HG02623 (cell line): Measurements from ENCODE around the gene FCER2.
"Not testable (repeated sequence)": the region's sequence is repeated elsewhere in the genome, so short reads cannot be mapped to it uniquely, and the experiment has no call there.

Experiments
- ATAC-seq: cut with Tn5 transposase; IDR thresholded peaks from one replicate; pipeline ENCODE4 v1.9.1; 2021; ENCODE audit warnings: moderate library complexity; ENCODE audit not compliant: unreplicated experiment

Gene FCER2

GRCh38 chr19:7701654-7702457 lies at the start of gene FCER2:
Gene FCER2 (minus strand): TSS chr19:7702131. CDS start chr19:7699760, 2,371 bp downstream.
- ATAC-seq = peak; percentile 50

DNA sequence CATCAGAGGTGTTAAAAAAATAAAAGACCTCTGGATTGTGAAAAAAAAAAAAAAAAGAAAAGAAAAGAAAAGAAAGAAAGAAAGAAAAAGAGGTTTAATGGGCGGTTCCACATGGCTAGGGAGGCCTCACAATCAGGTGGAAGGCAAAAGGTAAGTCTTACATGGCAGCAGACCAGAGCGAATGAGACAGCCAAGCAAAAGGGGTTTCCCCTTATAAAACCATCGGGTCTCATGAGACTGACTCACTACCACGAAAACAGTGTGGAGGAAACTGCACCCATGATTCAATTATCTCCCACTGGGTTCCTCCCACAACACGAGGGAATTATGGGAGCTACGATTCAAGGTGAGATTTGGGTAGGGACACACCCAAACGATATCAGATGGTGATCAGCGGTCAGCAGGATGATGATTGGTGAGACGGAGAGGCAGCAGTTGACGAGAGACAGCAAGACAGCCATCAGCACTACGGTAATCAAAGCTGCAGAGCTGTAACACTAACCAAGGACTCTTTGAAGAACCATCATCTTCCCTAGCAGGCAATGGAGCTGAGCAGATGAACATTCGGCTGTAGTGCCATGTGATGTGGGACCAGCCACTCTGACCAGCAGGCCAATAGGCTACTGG lies 49.3 kb upstream of the FCER2 start:
- ATAC-seq = no peak

DNA sequence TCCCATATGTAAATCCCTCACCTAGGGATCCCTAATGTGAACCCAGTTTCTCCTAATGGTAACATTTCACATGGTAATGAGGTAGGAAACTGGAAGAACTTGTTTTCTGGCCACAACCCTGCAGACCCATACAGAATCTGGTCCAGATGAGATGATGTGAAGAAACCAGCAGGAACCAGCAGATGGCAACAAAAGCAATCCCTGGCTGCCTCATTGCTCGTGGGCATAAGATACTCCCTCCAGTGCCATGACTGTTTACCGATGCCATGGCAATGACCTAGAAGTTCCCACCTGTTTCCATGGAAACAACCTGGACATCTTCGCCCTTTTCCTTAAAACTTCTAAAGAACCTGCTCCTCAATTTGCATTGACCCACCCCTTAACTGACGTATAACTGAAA lies 46.8 kb upstream of the FCER2 start:
- no peak for ATAC-seq

GRCh38 chr19:7748171-7748570 lies 46.2 kb upstream of the FCER2 start:
- ATAC-seq = no peak

GRCh38 chr19:7746903-7747884 lies 45.3 kb upstream of the FCER2 start, which contains the start of gene CD209:
Gene CD209 (minus strand): TSS chr19:7747534. CDS start chr19:7747511, 23 bp downstream.
- no peak for ATAC-seq

- ATAC-seq = not testable (repeated sequence)
These were observed 44.4 kb upstream of the FCER2 start for GRCh38 chr19:7746306-7746705.

- no peak for ATAC-seq
These were observed 43.1 kb upstream of the FCER2 start for GRCh38 chr19:7744871-7745650.

DNA sequence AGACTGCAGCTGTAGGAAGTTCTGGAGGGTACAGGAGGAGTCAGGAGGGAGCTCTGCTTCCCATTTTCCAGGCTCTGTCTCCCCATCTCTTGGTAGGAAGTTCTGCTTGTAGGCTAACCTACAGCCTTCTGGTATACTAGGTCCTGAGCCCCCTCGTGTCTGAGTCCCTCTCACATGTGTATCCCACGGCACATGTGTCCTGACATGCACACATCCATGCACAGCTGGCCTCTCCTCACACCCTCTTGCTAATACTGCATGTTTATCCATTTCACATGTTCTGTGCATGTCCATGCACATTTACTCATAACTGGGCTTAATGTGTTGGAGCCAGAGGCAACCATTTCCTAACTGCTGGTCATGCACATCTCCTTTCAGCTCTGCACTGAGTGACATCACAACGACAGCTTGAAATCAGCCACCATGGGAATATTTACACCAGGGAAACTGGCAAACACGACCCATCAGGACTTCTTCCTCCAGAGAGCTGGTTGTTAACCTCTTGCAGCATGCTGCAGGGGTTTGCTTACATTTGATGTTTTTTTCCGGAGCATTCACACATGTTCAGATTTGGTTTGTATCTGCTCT lies 42.4 kb upstream of the FCER2 start:
- ATAC-seq = no peak

GRCh38 chr19:7743425-7743841 lies 41.5 kb upstream of the FCER2 start:
- no peak for ATAC-seq

DNA sequence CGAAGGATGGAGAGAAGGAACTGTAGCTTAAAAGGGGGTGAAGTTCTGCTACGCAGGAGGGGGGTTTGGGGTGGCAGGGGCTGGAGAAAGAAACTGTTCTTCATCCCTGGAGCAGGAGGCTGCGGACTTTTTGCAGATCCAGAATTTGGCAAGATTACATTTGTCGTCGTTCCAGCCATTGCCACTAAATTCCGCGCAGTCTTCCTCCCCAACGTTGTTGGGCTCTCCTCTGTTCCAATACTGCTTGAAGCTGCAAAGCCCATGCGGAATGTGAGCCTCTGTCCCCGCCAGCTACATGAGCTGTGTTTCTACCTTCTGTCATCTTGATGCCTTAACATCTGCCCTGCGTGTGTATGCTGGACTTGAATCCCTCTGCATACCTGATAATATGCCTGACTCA lies 41.1 kb upstream of the FCER2 start:
- no peak for ATAC-seq

DNA sequence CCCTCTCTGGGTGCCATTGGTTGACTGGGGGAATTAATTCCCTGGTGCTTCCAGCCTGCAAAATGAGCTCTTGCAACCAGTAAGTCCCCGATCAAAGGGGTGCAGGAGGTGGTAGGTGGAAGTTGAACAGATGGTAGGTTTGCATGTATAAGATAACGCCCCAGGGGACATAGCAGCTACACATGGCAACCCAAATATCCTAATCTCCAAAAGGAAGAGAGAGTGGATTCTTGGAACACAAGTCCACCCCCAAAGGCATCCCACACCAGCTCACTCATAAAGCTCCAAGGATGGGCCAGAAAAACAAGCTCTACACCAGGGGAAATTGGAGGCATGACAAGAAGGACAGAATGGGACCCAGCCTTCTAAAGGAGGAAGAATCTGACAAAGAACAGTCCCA lies 40.6 kb upstream of the FCER2 start:
- no peak for ATAC-seq

GRCh38 chr19:7740682-7741054 lies 38.7 kb upstream of the FCER2 start:
- ATAC-seq = no peak

- no peak for ATAC-seq
These were observed 38.1 kb upstream of the FCER2 start for GRCh38 chr19:7739801-7740681.

DNA sequence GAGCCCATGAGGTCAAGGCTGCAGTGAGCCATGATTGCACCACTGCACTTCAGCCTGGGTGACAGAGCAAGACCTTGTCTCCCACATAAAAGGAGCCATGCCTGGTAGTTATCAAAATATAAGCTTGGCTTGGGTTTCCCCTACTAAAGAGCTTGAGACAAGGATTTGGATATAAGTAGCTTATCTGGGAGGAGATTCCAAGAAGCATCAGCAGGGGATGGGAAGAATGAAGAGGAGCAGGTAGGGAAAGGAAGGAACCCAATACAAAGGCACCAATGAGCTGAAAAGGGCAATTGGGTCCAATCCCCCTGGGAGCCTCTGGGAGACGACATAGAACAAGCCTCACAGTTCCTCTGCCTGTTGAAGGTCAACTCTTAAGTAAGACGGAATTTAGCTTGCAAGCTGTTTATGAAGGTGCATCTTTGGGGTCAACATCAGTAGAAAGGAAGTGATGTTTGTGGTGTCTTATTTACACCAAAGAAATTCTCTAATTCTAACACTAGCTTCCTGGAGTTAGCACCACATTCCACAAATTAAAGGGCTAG lies 37.4 kb upstream of the FCER2 start:
- no peak for ATAC-seq

DNA sequence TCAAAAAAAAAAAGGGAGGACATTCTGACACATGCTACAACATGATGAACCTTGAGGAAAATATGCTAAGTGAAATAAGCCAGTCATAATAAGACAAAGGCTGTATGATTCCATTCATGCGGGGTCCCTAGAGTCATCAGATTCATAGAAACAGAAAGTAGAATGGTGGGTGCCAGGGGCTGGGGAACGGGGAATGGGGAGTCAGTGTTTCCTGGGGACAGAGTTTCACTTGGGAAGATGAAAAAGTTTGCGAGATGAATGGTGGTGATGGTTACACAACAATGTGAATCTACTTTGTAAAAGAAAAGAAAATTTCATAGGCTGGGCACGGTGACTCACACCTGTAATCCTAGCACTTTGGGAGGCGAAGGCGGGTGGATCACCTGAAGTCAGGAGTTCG lies 36.1 kb upstream of the FCER2 start:
- ATAC-seq = no peak

DNA sequence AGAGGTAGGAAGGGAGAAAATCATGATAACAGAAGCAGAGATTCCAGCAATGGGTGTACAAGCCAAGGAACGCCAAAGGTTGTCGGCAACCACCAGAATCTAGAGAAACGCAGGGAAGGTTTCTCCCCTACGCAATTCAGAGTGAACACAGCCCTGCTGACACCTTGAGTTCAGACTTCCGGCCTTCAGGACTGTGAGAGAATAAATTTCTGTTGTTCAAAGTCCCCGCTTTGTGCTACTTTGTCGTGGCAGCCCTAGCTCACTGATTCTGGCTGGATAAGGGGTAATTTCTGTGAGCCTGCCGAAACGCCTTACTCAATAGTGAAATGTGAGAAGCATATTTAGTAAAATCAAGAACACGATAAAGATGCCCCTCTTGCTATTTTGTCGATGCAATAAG lies 35.3 kb upstream of the FCER2 start:
- no peak for ATAC-seq

DNA sequence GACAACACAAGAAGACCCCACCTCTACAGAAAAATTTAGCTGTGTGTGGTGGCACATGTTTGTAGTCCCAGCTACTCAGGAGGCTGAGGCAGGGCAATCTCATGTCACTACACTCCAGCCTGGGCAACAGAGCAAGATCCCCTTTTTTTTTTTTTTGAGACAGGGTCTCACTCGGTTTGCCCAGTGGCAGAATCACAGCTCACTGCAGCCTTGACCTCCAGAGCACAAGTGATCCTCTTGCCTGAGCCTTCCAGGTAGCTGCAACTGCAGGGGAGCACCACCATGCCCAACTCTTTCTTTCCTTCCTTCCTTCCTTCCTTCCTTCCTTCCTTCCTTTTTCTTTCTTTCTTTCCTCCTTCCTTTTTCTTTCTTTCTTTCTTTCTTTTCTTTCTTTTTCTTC lies 34.2 kb upstream of the FCER2 start:
- ATAC-seq = no peak

DNA sequence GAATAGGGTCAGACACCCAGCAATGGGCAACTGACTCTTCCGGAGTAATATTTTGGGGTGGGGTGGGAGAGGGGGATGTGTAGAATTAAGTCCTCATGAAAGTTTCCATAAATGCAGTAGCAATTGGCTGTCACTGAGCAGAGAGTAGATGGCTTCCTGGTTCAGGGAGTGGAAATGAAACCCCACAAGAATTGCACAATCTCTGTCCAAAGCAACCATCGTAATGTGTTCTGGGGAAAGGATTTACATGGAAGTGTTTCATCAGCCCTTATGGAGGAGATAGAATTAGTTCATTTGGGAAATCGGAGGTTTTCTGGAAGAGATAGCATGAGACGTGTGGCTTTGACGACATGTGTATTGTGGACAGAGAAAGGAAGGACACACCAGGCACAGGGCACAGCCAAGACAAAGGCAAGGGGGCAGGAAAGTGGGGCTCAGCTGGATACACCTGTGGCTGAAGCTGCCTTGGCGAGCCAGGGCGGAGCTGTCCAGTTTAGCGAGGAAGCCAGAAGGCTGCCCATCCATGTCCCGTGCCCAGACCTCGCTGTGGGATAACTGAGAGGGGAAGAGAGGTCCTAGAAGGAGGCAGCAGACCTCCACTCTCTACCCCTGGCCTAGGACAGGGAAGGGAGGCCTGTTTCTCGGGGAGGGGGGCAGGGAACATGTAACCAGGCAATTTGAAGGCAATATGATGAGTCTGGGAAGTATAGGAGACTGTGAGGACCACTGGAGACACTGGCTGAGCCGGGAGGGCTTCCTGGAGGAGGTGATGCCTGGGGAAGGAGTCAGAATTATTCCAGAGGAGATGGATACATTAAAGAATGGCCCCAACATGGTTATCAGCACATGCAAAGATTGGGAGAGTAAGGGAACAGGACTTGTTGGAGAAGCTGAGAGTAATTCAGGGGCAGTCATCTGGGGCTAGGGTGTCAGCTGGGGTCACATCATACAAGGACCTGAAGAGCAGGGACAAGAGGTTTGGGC lies 32.6 kb upstream of the FCER2 start:
- no peak for ATAC-seq
